Heart left ventricle (tissue), 16 donors: ENCODE results near the gene SCRN1. TPM values are rescaled to one million over a fixed set of nuclear protein-coding genes. Genes with fewer than 3 reads are reported as not detected.

Source experiments
- ATAC-seq, 4 donors: fragments of 200-7000 bp; cut with Tn5 transposase; one replicate each; pipeline ENCODE4 v1.9.1; 2020 to 2022; ENCODE audit warnings: moderate library complexity in 4 of 4, mild to moderate bottlenecking in 3 of 4, moderate number of reproducible peaks in 1 of 4
- DNase-seq, 5 donors: peaks; one replicate each; pipeline ENCODE4 v3.0.0-alpha.2; 2020
- H3K27ac ChIP-seq, 12 donors: fragments of 200-600 bp; sonication (generic) in 4 of 12; one replicate each; pipeline versions ENCODE4 v1.5.0 to v1.8.0; 2016 to 2022; ENCODE audit warnings: mild to moderate bottlenecking in 2 of 12
- H3K27me3 ChIP-seq, 9 donors: fragments of 200-600 bp; sonication (generic) in 2 of 9; one replicate each; pipeline versions ENCODE4 v1.5.1 to v1.8.0; 2016 to 2022; ENCODE audit warnings: mild to moderate bottlenecking in 3 of 9
- H3K36me3 ChIP-seq, 9 donors: fragments of 200-600 bp; sonication (generic) in 2 of 9; one replicate each; pipeline versions ENCODE4 v1.5.0 to v1.8.0; 2018 to 2022; ENCODE audit warnings: mild to moderate bottlenecking in 2 of 9
- H3K4me1 ChIP-seq, 12 donors: fragments of 200-600 bp; sonication (generic) in 4 of 12; one replicate each; pipeline versions ENCODE4 v1.5.0 to v1.8.0; 2016 to 2022; ENCODE audit warnings: mild to moderate bottlenecking in 3 of 12
- H3K4me3 ChIP-seq, 12 donors: fragments of 200-600 bp; sonication (generic) in 4 of 12; one replicate each; pipeline versions ENCODE4 v1.5.0 to v1.8.0; 2017 to 2022; ENCODE audit warnings: mild to moderate bottlenecking in 9 of 12, moderate library complexity in 4 of 12
- H3K9me3 ChIP-seq, 12 donors: fragments of 200-600 bp; sonication (generic) in 4 of 12; one replicate each; pipeline versions ENCODE4 v1.5.0 to v1.8.0; 2016 to 2022; ENCODE audit warnings: mild to moderate bottlenecking in 1 of 12
- CTCF ChIP-seq, 12 donors: fragments of 200-600 bp; sonication (generic) in 4 of 12; IDR thresholded peaks; one replicate each; pipeline versions ENCODE4 v1.5.0 to v1.8.0; 2018 to 2022; ENCODE audit warnings: antibody characterized with exemption in 12 of 12, mild to moderate bottlenecking in 5 of 12
- POLR2A ChIP-seq, 2 donors: fragments of 450-650 bp; IDR thresholded peaks; one replicate each; pipeline ENCODE4 v1.6.1; 2017; ENCODE audit warnings: antibody characterized with exemption in 2 of 2, mild to moderate bottlenecking in 2 of 2, moderate library complexity in 2 of 2
- WGBS, 4 donors: extraction: QIAGEN DNeasy Blood & Tissue Kit in 2 of 4; methylation state at CpG; one replicate each; pipeline versions ENCODE4 v1.1.5 to v1.1.7; 2013 to 2018; 5-methylcytosine and 5-hydroxymethylcytosine counted together
- intact Hi-C, 10 donors: fragments of 100-400 bp; cut with DNase I; formaldehyde crosslinking; loops; one replicate each; pipeline versions ENCODE4 v1.11.1 to v1.14.2; 2022
- polyA plus RNA-seq, 2 donors: library from polyadenylated mRNA; stranded (reverse); fragments of 200-250 nt; gene quantifications; one replicate each; pipeline ENCODE4 v1.2.3, GENCODE V29; 2013
- total RNA-seq, 9 donors: library from RNA; depleted of rRNA in 2 of 9; stranded (reverse); fragments of >200 nt in 2 of 9; fragmentation: NEBNext Ultra II Directional in 3 of 9; extraction: Animal tissue kit (Norgen Biotek cat#: 25700) in 3 of 9; gene quantifications; one replicate each; pipeline versions ENCODE4 v1.1.0 to v1.2.4, GENCODE V29; 2016 to 2023
- donor health status: ischemic (EF 13 %, LVEDD 7.1; RV severe dilation, severe dysfunction).
- donor health status: healthy with polysubstance abuse.
- donor health status: DM: no; HTN: yes; CAD: no.
- donor health status: DM: no; HTN: no; CAD: no.
- donor health status: ischemic (EF 25% LVEDD 6.9; RV normal size, moderate dysfunction).
- donor health status: ischemic (EF 25% LVEDD 5.7; RV mildly dilated, moderate dysfunction).
- donor health status: healthy.
- donor health status: DM: yes; HTN: yes; CAD: no.
- donor health status: ischemic (EF 35%, LVEDD 5.7; RV mildly dilated, moderate dysfunction).
- donor health status: nonischemic (EF 11% LVEDD 7.7; RV severe dilation, severe dysfunction).
- donor health status: DM: yes; HTN: yes; CAD: no.
- donor health status: PGD.
- donor health status: ischemic (EF 29% LVEDD 5.4; RV normal size, mild dysfunction).
- donor health status: nonischemic (EF 23%, LVEDD 6.1; RV moderate dilation, normal function).

The SCRN1 gene
- total and polyA plus RNA-seq, 11 donors: 2.7 to 40.2 (median 20.1) TPM

GRCh38 chr7:29877196-29877595 lies 112.4 kb downstream of the SCRN1 start:
- H3K4me3 ChIP-seq: no peak overlapping the region

DNA sequence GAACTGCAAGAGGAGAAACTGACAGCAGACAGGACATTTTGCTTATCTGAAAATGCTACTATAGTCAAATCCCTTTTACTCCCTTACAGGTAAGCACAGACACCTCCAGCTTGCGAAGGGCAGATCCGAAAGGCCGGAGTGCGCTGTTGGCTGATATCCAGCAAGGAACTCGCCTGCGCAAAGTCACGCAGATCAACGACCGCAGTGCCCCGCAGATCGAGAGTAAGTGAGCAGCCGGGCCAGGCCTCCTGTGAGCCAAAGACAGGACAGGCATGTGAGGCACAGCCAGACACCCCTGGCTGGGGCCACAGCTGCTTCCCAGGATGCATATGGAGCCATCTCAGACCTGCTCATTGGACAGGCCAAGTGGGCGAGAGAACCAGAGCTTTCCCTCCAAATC lies 113.9 kb downstream of the SCRN1 start:
- no peak overlapping the region for H3K4me3 ChIP-seq
- H3K27ac ChIP-seq: no peak overlapping the region
- ATAC-seq: no peak
- H3K9me3 ChIP-seq: no peaks in the 10 kb centered on the region
- no peak for TF ChIP-seq POLR2A (IDR thresholded peaks at IDR 0.05)
- TF ChIP-seq CTCF (IDR thresholded peaks at IDR 0.05): no peak
- peaks cover 0 to 9% (median 0%) of the 10 kb centered on the region in 12 donors for H3K4me1 ChIP-seq
- no peaks in the 10 kb centered on the region for H3K36me3 ChIP-seq
- DNase-seq: no peak
- WGBS, 4 donors: 93 to 96% (median 95%) methylated on average over 13 of the region's 13 CpGs
- intact Hi-C loops: loop anchor here in 1 of 10 donors (5.0 kb wide), 1 partner anchor 123 kb away; no protein-coding TSS in a partner anchor
- H3K27me3 ChIP-seq: no peaks in the 10 kb centered on the region

More at GRCh38 chr7:29877196-29877595, 112.4 kb downstream of the SCRN1 start:
- no peak overlapping the region for H3K27ac ChIP-seq
- H3K4me1 ChIP-seq: peaks cover 0 to 9% (median 0%) of the 10 kb centered on the region in 12 donors
- no peaks in the 10 kb centered on the region for H3K36me3 ChIP-seq
- no peaks in the 10 kb centered on the region for H3K9me3 ChIP-seq
- DNase-seq: no peak
- H3K27me3 ChIP-seq: no peaks in the 10 kb centered on the region
- intact Hi-C loops: loop anchor here in 1 of 10 donors (5.0 kb wide), 1 partner anchor 125 kb away; no protein-coding TSS in a partner anchor
- no peak for ATAC-seq
- WGBS, 4 donors: 16 to 31% (median 27%) methylated on average over 3 of the region's 3 CpGs
- no peak for TF ChIP-seq POLR2A (IDR thresholded peaks at IDR 0.05)
- TF ChIP-seq CTCF (IDR thresholded peaks at IDR 0.05): no peak

DNA sequence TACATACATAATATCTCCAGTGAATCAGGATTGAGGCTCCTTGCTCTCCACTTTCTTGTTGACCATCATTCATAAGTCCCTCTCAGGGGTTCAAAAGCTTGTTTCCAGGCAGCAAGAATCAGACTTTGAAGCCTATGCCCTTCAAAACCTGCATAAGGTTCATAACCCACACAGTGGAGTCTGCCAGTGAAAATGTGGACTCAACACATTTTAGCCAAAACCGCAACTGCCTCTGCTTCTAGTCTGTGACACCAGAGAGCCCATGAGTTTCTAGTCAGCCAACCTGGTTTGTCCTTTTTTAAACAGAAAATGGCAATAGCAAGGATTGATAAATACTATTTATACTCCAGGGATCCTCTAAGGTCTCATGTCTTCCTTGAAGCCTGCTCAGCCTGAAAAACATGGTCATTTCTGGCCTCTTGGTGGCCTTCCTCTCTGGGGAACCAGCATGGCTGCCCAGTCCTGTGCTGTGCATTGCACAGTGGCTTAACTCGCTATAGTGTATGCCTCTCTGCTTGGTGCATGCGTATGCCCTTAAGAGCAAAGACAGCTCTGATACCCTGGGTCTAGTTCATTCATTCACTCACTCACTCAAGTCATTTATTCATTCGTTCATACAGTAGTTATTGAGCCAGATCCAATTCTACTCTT lies 115.8 kb downstream of the SCRN1 start:
- TF ChIP-seq CTCF (IDR thresholded peaks at IDR 0.05) (no peak), POLR2A (IDR thresholded peaks at IDR 0.05) (no peak)
- H3K4me3 ChIP-seq: no peak overlapping the region
- 89 to 95% (median 93%) methylated on average over 4 of the region's 4 CpGs for WGBS, 4 donors
- H3K36me3 ChIP-seq: no peaks in the 10 kb centered on the region
- H3K27ac ChIP-seq: no peak overlapping the region
- ATAC-seq (no peak), DNase-seq (no peak)
- no peaks in the 10 kb centered on the region for H3K27me3 ChIP-seq
- intact Hi-C loops: loop anchor here in 1 of 10 donors (5.0 kb wide), 1 partner anchor 49 kb away; no protein-coding TSS in a partner anchor
- H3K9me3 ChIP-seq: no peaks in the 10 kb centered on the region
- peaks cover 0 to 9% (median 0%) of the 10 kb centered on the region in 12 donors for H3K4me1 ChIP-seq

- H3K4me1 ChIP-seq: peaks cover 0 to 3% (median 2%) of the 10 kb centered on the region in 12 donors
- no peaks in the 10 kb centered on the region for H3K9me3 ChIP-seq
- H3K36me3 ChIP-seq: no peaks in the 10 kb centered on the region
- ATAC-seq (no peak), DNase-seq (no peak)
- no peaks in the 10 kb centered on the region for H3K27me3 ChIP-seq
- H3K4me3 ChIP-seq: no peak overlapping the region
- TF ChIP-seq CTCF (IDR thresholded peaks at IDR 0.05) (no peak), POLR2A (IDR thresholded peaks at IDR 0.05) (no peak)
- intact Hi-C loops: loop anchor here in 1 of 10 donors (5.0 kb wide), 1 partner anchor 50 kb away; no protein-coding TSS in a partner anchor
- H3K27ac ChIP-seq: no peak overlapping the region
- 67 to 75% (median 69%) methylated on average over 5 of the region's 5 CpGs for WGBS, 4 donors
Measured at GRCh38 chr7:29871787-29872398, 117.7 kb downstream of the SCRN1 start.
